Activated CD8-positive, alpha-beta memory T cell treated with anti-CD3 and anti-CD28 coated beads, Interleukin-2, amount 50 U/mL, for 24 hours (primary cell): ENCODE measurements around the gene ZFYVE26.
"Not testable (repeated sequence)": the region's sequence is repeated elsewhere in the genome, so short reads cannot be mapped to it uniquely, and the experiment has no call there.

ENCODE experiments used
- DNase-seq: peaks from one replicate; pipeline ENCODE4 v3.0.0-alpha.2; 2020; ENCODE audit errors: extremely low read depth

The ZFYVE26 gene

GRCh38 chr14:67816326-67817002 is at the start of gene ZFYVE26:
ZFYVE26 (minus strand) TSS chr14:67816590; CDS start chr14:67815963, 627 bp downstream.
- peak; percentile 72 for DNase-seq

DNA sequence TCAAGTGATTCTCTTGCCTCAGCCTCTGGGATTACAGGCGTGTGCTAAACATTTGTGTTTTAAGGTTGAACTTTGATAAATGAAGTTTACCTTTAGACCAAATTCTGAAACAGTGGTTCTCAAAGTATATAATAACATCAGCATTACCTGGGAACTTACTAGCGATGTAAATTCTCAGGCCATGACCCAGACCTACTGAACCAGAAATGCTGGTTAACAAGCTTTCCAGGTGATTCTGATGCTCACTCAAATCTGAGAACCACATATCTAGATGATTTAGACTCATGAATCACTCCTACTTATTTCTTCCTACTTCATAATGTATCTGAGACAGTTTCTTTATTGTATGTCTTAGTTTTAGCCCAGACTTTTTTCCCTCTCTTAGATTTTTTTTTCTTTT is 46.8 kb upstream of the ZFYVE26 start:
- no peak for DNase-seq

DNA sequence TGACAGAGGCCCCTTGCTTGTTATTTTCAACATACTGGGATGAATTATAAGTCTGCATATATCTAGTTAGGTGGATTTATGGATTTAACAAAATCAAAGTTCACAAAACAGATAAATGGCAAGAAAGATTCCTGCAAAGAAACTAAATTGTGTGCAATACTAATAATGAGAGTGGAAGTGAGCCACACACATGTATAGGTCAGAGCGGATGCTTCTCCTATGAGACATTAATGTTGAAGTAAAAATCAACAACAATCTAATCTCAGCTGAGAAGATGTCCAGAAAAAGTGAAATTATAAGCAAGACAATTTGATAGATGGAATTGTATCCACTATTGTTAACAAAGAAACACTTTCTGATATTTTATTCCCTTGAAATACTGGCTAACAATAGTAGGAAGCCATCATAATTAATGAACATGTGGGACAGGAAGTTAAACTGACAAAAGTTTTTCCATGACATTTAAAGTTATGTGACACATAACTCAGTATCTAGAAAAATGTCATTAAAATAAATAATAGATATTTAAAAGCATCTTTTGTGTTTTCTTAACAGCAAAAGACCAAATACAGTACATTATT is 42.9 kb upstream of the ZFYVE26 start:
- no peak for DNase-seq

- no peak for DNase-seq
These were observed 41.5 kb upstream of the ZFYVE26 start for GRCh38 chr14:67857778-67858350.

DNA sequence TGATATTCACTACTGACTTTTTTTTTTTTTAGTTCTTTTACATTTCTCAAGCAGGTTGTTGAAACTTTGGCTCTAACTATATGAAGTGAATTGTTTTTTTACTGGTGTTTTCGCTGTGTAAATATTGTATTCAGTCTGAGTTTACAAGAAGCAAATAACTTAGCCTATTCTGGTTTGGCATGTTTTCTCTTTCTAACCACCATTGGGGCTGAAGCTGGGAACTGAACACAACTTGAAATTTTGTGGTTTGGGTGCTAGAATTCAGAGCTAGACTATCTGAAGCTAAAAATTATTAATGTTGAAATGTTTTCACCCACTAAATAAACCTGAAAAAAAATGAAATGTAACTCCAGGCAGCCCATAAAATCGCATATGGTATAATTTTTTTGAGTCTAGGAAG is 40.4 kb upstream of the ZFYVE26 start:
- DNase-seq, result no peak

- no peak for DNase-seq
These were observed 37.3 kb upstream of the ZFYVE26 start for GRCh38 chr14:67853715-67854114.

DNA sequence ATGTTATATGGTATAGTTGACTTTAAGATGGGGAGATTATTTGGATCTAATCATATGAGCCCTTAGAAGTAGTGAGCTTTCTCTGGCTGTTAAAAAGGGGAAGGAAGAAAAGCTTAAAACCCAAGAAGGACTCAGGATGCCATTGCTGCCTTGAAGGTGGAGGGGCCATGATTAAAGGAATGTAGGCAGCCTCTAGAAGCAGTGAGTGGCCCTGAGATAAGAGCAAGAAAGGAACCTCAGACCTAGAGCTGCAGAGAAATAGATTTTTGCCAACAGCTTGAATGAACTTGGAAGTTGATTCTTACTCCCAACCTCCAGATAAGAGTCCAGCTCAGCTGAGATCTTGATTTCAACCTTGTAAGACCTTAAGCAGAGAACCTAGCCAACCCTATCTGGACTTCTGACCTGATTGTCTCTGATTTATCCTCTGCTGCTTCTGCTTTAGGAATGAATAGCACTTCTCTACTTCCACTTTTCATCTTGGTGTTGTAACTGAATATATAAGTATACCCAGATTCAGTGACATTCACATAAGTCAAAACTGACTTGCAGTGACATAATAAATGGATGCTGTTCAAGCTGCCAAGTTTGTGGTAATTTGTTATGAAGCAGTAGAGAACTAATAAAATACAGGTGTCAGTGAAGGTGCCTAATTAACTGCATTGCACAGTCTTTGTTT is 36.7 kb upstream of the ZFYVE26 start:
- no peak for DNase-seq

- no peak for DNase-seq
These were observed 35.5 kb upstream of the ZFYVE26 start for GRCh38 chr14:67851785-67852410.

GRCh38 chr14:67850066-67850830 is 33.9 kb upstream of the ZFYVE26 start:
- no peak for DNase-seq

DNA sequence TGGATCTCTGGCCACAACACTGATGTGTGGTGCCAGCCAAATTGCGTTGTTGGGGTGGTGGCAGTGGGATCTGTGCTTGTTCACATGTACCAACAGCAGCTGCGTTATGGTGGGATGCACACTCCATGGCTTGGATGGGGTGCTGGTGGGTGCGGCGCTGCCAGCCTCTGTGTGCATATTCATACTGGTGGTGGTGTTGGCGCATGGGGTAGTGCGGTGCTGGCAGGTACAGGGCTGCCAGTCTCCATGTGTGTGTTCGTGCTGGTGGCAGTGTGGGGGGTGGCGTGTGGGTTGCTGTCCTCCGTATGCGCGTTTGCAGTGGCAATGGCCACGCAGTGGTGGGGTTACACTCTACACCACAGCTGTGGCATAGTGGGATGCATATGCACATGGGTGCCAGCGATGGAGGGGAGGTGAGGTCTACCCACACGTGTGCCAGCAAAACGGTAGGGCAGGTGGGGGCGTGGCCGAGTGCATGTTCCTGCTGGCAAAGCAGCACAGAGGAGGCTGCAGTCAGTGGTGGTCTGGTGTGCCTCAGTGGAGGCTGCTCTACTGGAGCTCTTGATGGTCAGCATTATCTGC is 29.7 kb upstream of the ZFYVE26 start:
- no peak for DNase-seq

DNA sequence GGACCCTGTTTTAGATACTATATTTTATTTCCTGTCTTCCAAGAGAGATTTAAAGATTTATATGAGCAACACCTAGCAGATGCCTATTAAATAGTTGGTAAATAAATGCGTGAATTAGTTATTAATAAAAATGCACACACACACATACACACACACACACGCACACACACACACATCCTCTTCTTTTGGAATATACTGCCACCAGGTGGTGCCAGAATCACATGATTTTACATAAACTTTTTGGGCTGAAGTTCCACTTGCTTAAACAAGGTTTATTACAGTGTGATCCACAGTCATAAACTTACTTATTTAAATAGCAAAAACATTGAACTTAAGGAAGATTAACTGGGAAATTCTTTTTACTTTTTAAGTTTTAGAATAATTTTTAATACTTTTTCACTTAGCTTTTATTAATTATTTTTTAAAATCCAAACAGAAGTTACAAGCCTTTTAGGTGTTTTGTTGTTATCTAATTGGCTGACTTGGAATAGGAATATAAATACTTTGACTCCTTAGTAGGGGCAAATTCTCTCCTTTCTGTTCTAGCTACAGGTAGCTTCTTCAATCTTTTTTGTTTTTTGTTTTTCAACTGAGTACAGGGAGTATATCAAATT is 20.7 kb upstream of the ZFYVE26 start:
- DNase-seq, result no peak

DNA sequence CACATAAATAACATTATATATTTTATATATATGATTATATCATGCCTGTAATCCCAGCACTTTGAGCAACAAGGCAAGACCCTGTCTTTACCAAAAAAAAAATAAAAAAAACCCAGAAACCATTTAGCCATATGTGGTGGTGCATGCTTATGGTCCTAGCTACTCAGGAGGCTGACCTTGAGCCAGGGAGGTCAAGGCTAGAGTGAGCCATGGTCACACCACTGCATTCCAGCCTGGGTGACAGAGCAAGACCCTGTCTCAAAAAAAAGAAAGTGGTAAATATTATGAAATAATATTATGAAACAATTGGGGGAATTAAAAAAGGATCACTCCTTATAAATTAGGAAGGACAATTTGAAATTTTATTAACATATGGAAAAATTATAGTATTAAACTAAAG is 19.2 kb upstream of the ZFYVE26 start:
- no peak for DNase-seq

DNA sequence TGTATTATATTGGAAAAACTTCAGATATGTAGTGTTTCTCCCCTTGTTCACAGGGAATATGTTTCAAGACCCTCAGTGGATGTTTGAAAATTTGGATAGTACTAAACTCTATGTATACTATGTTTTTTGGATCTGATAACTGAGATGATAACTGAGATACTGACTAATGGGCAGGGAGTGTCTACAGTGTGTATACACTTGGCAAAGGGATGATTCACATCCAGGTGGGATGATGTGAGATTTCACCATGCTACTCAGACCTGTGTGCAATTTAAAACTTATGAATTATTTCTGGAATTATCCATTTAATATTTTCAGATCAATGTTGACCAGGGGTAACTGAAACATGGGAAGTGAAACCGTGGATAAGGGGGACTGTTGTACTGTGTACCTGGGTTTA is 17.0 kb upstream of the ZFYVE26 start:
- DNase-seq, result no peak

- DNase-seq, result no peak
These were observed 14.7 kb upstream of the ZFYVE26 start for GRCh38 chr14:67831113-67831512.

GRCh38 chr14:67821121-67821520 is 4.7 kb upstream of the ZFYVE26 start:
- no peak for DNase-seq

DNA sequence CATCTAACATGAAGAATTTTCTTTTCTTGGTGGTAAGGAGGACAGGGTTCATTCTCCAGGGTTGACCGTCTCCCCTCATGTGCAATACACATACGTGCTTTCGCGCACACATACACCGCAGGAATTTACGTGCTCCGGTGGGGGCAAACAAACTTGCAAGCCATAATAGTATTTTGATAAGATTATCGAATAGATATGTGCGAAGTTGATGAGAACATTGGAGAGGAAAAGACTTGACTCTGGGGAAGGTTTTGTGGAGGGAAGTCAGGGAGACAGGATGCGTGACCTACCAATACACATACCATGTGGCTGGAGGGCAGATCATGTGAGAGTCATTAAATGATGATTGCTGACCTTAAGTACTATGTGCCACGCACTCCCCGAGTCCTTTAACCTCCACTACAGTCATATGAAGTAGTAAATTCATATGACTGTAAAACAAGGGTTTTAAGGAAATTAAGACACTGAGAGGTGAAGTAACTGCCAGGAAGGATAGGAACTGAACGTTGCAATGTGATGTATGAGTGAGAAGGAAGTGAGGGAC is 4.1 kb upstream of the ZFYVE26 start:
- no peak for DNase-seq

DNA sequence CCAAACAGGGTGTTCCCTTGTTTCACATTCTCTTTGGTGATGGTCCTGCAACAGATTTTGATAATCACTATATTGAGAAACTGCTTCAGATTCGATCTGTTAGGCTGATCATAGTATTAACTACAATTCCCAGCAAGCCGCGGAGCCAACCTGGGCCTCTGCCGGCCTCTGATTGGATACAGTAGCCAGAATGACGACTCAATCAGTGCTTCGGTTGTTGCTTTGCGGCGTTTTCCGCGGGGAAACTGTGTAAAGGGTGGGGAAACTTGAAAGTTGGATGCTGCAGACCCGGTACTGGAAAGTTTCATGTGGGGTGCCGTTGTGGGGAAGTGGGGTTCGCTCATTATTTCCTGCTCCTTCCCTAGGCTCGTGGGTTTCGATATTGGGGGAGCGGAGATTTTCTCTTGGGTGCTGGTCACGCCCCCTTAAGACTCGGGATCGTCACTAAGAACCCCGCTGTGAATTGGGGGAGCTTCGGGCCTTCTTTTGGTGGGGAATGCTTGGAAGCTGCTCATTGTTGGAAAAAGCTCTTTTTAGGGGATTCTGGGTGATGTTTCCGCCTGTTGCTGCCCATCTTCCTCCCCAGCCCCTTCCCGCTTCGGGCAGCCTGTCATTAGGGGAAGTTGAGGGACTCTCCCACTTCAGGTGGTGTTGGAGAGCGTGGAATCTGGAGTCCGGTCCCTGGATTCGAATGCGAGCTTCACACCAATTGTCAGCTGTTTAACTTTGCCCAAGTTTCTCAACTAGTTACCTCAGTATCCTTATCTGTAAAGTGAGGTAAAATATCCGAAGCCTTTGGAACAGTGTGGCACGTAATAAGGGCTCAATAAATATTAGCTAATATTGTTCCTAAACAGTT is 3.4 kb upstream of the ZFYVE26 start, which contains the start of gene RAD51B:
Gene RAD51B (plus strand): TSS at position 217 of the 859 bp plus-strand sequence.
- DNase-seq, result peak; percentile 70

DNA sequence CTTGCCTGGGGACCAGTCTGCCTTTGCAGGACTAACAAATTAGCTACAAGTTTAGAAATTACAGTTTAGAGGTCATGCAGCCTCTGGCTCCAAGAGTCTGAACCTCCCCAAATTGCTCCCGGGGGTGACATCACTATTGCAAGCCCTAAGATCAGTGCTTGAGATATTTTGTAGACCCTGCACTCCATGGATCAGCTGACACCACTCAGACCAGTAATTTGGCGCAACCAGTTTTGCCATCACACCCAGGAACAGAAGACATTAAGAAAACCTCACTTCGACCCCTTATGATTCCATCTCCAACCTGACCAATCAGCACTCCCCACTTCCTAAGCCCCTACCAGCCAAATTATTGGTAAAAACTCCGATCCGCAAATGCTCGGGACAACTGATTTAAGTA is 2.1 kb upstream of the ZFYVE26 start:
- not testable (repeated sequence) for DNase-seq

DNA sequence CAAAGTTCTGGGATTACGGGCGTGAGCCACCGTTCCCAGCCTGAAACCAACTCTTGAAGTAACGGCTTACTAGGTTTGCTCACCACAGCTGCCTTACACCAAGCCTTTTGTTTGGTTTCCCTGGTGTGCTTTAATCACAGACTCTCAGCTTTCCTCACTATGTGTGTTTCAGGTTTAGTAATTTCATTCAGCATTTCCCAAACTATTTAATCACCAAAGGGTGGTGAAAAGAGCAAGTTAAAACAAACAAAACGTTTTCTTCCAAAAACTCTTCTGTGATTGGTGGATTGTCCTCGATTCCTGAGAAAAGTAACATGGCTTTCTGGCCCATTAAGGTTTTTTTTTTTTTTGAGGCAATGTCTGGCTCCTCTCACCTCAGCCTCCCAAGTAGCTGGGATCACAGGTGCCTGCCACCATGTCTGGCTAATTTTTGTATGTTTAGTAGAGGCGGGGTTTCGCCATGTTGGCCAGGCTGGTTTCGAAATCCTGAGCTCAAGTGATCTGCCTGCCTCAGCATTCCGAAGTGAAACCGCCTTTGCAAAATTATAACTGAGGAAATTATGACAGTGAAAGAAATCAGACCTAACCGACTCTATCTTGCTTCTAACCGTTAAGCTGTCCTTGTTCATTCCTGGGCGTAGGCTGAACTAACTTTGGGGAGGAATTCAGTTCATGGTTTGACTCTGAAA is 1.5 kb upstream of the ZFYVE26 start:
- no peak for DNase-seq
